Coronary artery (tissue), 2 donors: ENCODE data around the gene PAPPA.

Experiments
- DNase-seq: peaks from one replicate; pipeline ENCODE4 v3.0.0-alpha.2; 2017; ENCODE audit warnings: low spot score
- H3K27ac ChIP-seq, 2 donors: fragments of 200-600 bp; sonication (generic); one replicate each; pipeline ENCODE4 v1.5.1; 2016 to 2019
- H3K4me3 ChIP-seq: fragments of 200-600 bp; sonication (generic); 2 replicates; pipeline ENCODE4 v1.5.1; 2016; ENCODE audit warnings: mild to moderate bottlenecking, moderate library complexity
- CTCF ChIP-seq: fragments of 200-600 bp; sonication (generic); IDR thresholded peaks from one replicate; pipeline ENCODE4 v1.5.1; 2019; ENCODE audit warnings: antibody characterized with exemption

PAPPA gene

GRCh38 chr9:116260531-116260930 lies 106.9 kb downstream of the PAPPA start:
- no peak overlapping the region for H3K4me3 ChIP-seq
- no peak for TF ChIP-seq CTCF
- DNase-seq, result no peak

GRCh38 chr9:116262448-116262847 lies 108.9 kb downstream of the PAPPA start:
- H3K4me3 ChIP-seq, result no peak overlapping the region
- no peak for TF ChIP-seq CTCF
- DNase-seq, result no peak
- no peak overlapping the region for H3K27ac ChIP-seq

More at GRCh38 chr9:116260531-116260930, 106.9 kb downstream of the PAPPA start:
- H3K27ac ChIP-seq, result no peak overlapping the region

GRCh38 chr9:116264361-116264760 lies 110.8 kb downstream of the PAPPA start:
- TF ChIP-seq CTCF, result no peak
- no peak overlapping the region for H3K27ac ChIP-seq
- no peak for DNase-seq
- no peak overlapping the region for H3K4me3 ChIP-seq

- Histone ChIP-seq H3K4me3 (no peak overlapping the region), H3K27ac (no peak overlapping the region)
- DNase-seq, result no peak
- TF ChIP-seq CTCF, result no peak
These were observed 113.4 kb downstream of the PAPPA start for GRCh38 chr9:116267021-116267420.

- H3K27ac ChIP-seq, result no peak overlapping the region
- no peak for DNase-seq
- no peak for TF ChIP-seq CTCF
- H3K4me3 ChIP-seq, result no peak overlapping the region
These were observed 115.7 kb downstream of the PAPPA start for GRCh38 chr9:116269250-116269649.

GRCh38 chr9:116270546-116270945 lies 117.0 kb downstream of the PAPPA start:
- no peak for TF ChIP-seq CTCF
- no peak overlapping the region for H3K4me3 ChIP-seq
- DNase-seq, result no peak
- H3K27ac ChIP-seq, result no peak overlapping the region

- Histone ChIP-seq H3K27ac (no peak overlapping the region), H3K4me3 (no peak overlapping the region)
- DNase-seq, result no peak
- no peak for TF ChIP-seq CTCF
These were observed 117.7 kb downstream of the PAPPA start for GRCh38 chr9:116271340-116271739.
